HG03469 (cell line): ENCODE results near the gene USP36.

Source experiments
- ATAC-seq: cut with Tn5 transposase; IDR thresholded peaks from one replicate; pipeline ENCODE4 v1.9.1; 2021; ENCODE audit warnings: mild to moderate bottlenecking, moderate library complexity, moderate number of reproducible peaks; ENCODE audit not compliant: unreplicated experiment

The USP36 gene

GRCh38 chr17:78746263-78746948, 94.2 kb downstream of the USP36 start:
- no peak for ATAC-seq
